ENCODE data around the gene ANK3. TPM values are rescaled to one million over a fixed set of nuclear protein-coding genes. Genes with fewer than 3 reads are reported as not detected.

ANK3 gene
- total and polyA plus RNA-seq, 2 experiments from 2014 or later: 44.9 to 95.8 TPM

DNA sequence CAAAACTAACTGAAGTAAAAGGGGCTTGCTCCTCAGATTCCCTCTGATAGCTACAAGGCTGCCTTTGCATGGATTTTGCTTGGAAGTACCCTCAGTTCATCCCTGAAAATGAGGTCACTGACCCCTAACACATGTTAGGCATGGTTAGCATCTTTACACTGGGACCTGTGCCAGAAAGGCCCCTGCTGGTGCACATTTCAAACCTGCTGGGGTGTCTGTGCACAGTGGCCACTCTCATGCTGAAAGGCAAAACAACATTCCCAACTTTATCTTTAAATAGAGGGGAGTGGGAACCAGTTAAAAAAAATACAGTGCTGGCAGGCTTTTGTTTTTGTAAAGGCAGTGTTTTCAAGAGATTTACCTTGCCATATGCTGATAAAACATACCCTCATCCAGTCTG lies 99.1 kb downstream of the ANK3 start:
- peaks cover 65% of the 10 kb centered on the region for H3K4me1 ChIP-seq (ENCODE audit: low read depth)
- no peaks in the 10 kb centered on the region for H3K36me3 ChIP-seq
- H3K27me3 ChIP-seq: no peaks in the 10 kb centered on the region
- peak in 1 of 2 donors; percentile 78 for DNase-seq (ENCODE audit: low read depth in 1 of 2, low spot score in 1 of 2)
- H3K27ac ChIP-seq: peak overlapping the region; percentile 82
- TF ChIP-seq, protein P1, sequence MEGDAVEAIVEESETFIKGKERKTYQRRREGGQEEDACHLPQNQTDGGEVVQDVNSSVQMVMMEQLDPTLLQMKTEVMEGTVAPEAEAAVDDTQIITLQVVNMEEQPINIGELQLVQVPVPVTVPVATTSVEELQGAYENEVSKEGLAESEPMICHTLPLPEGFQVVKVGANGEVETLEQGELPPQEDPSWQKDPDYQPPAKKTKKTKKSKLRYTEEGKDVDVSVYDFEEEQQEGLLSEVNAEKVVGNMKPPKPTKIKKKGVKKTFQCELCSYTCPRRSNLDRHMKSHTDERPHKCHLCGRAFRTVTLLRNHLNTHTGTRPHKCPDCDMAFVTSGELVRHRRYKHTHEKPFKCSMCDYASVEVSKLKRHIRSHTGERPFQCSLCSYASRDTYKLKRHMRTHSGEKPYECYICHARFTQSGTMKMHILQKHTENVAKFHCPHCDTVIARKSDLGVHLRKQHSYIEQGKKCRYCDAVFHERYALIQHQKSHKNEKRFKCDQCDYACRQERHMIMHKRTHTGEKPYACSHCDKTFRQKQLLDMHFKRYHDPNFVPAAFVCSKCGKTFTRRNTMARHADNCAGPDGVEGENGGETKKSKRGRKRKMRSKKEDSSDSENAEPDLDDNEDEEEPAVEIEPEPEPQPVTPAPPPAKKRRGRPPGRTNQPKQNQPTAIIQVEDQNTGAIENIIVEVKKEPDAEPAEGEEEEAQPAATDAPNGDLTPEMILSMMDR (IDR thresholded peaks at IDR 0.05; ENCODE audit: low read depth, low read length): no peak
- H3K4me3 ChIP-seq: no peak overlapping the region
- H3K9me3 ChIP-seq (ENCODE audit: low read depth): no peaks in the 10 kb centered on the region

DNA sequence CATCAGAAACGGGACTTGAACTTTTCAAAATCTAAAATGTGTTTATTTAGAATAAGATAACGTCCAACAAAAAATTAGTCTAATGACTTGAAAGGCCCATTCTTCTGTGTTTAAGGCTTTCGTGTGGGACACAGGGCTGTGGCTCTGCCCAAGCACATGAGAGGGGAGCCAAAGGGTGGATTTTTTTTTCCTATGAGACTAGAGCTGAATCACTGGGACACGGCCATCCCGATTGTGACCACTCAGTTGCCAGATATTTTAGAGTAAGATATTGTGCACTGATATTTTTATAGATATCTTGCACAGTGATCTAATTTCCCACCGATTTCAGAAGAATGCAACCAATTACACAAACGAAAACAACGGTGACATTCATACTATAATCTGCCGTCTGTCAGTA lies 99.9 kb downstream of the ANK3 start:
- Histone ChIP-seq H3K4me1 (ENCODE audit: low read depth) (peaks cover 59% of the 10 kb centered on the region), H3K4me3 (no peak overlapping the region), H3K27me3 (no peaks in the 10 kb centered on the region), H3K36me3 (no peaks in the 10 kb centered on the region), H3K9me3 (ENCODE audit: low read depth) (no peaks in the 10 kb centered on the region), H3K27ac (peak overlapping the region; percentile 82)
- DNase-seq (ENCODE audit: low read depth in 1 of 2, low spot score in 1 of 2): no peak
- TF ChIP-seq, protein P1 (IDR thresholded peaks at IDR 0.05; ENCODE audit: low read depth, low read length): no peak

DNA sequence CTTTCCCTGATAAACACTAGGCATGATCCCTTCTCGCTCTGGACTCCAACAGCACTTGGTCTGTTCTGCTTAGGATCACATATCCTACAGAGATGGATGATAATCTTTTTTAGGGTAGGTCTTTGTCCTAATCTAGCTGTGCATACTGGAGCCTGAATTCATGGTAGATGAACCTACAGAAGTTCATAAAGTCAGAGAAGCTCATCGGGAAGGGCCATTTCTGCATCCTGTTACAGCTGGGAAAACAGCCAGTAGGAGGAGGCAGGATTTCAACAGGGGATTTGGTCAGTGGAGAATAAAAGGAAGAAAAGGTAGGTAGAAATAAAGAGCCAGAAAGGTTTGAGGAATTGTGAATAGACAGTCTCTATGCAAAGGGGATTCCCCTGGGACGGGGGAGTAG lies 101.4 kb downstream of the ANK3 start:
- no peak overlapping the region for H3K4me3 ChIP-seq
- TF ChIP-seq, protein P1 (IDR thresholded peaks at IDR 0.05; ENCODE audit: low read depth, low read length): peak; percentile 13

DNA sequence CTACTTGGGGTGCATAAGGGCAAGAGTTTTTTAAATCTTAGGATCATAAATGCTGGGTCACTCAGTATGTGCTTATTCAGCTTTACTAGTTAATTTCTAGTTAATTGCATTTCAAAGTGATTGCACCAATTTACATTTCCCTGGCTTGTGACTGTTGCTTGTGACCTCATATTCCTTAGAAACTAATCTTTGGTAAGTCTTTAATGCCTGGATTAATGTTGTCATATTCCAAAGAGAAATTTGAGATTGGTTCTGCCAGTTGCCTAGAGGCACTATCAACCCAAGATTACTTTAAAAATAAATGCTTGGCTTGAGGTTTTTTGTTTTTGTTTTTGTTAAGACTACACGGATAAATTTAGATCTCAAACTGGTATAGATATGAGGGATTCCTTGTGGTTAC lies 103.1 kb downstream of the ANK3 start:
- no peak for DNase-seq (ENCODE audit: low read depth in 1 of 2, low spot score in 1 of 2)
- H3K27ac ChIP-seq: no peak overlapping the region
- H3K9me3 ChIP-seq (ENCODE audit: low read depth): no peaks in the 10 kb centered on the region

More for the DNA sequence above, 101.4 kb downstream of the ANK3 start:
- Histone ChIP-seq H3K36me3 (no peaks in the 10 kb centered on the region), H3K9me3 (ENCODE audit: low read depth) (no peaks in the 10 kb centered on the region), H3K27ac (peak overlapping the region; percentile 49), H3K4me1 (ENCODE audit: low read depth) (peaks cover 48% of the 10 kb centered on the region), H3K27me3 (no peaks in the 10 kb centered on the region)
- DNase-seq (ENCODE audit: low read depth in 1 of 2, low spot score in 1 of 2): peak in 1 of 2 donors; percentile 38

DNA sequence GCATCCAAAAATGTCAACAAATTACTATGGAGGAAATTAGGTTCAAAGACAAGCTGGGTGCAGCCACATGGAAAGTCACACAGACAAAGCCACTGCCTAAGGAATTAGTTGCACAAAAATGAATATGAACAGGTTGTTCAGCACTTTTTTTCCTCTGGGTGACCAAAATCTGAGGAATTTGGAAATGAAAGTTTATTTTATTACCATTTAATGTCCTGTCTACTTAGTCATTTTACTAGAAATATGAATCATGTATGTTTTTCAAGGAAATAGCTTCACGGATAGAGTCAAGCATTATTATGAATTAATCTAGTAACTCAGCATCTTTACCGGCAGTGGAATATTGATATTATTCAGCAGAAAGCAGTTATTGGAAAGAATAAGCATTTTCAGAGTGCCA lies 106.3 kb downstream of the ANK3 start:
- Histone ChIP-seq H3K27ac (peak overlapping the region; percentile 42), H3K9me3 (ENCODE audit: low read depth) (no peaks in the 10 kb centered on the region), H3K4me3 (no peak overlapping the region), H3K4me1 (ENCODE audit: low read depth) (peaks cover 31% of the 10 kb centered on the region), H3K27me3 (no peaks in the 10 kb centered on the region), H3K36me3 (no peaks in the 10 kb centered on the region)
- TF ChIP-seq, protein P1 (IDR thresholded peaks at IDR 0.05; ENCODE audit: low read depth, low read length): no peak
- DNase-seq (ENCODE audit: low read depth in 1 of 2, low spot score in 1 of 2): no peak

More for the DNA sequence above, 103.1 kb downstream of the ANK3 start:
- Histone ChIP-seq H3K4me1 (ENCODE audit: low read depth) (peaks cover 41% of the 10 kb centered on the region), H3K4me3 (no peak overlapping the region), H3K36me3 (no peaks in the 10 kb centered on the region), H3K27me3 (no peaks in the 10 kb centered on the region)
- TF ChIP-seq, protein P1 (IDR thresholded peaks at IDR 0.05; ENCODE audit: low read depth, low read length): no peak

All from cardiac muscle cell (in vitro differentiated cells and primary cell).